ENCODE measurements around the gene PSAP. TPM values are rescaled to one million over a fixed set of nuclear protein-coding genes. Genes with fewer than 3 reads are reported as not detected.
A peak's percentile ranks its signal among the peaks of the same experiment; 100 is the strongest.

Gene PSAP
- polyA plus RNA-seq = 651 and 700 TPM in 2 replicates
- 597 and 644 TPM in 2 replicates for polyA minus RNA-seq

GRCh38 chr10:71850743-71851464 lies at the start of gene PSAP:
PSAP (minus strand) TSS chr10:71851251; CDS start chr10:71851221, 30 bp downstream.
- H3K27ac ChIP-seq (ENCODE audit: low read length) = peak within 1 kb of the TSS; percentile 98

More at GRCh38 chr10:71850743-71851464, at the start of gene PSAP:
- H3K4me3 ChIP-seq (ENCODE audit: low read length) = peak within 1 kb of the TSS; percentile 100
- no peaks in the 10 kb centered on the region for H3K27me3 ChIP-seq (ENCODE audit: insufficient read depth, low read depth, low read length)
- TF ChIP-seq RAD21 (conservative IDR thresholded peaks at IDR 0.05) (peak; percentile 51), REST (IDR thresholded peaks at IDR 0.05; ENCODE audit: borderline replicate concordance) (peak; percentile 92), EP300 (conservative IDR thresholded peaks at IDR 0.05; ENCODE audit: poor library complexity, severe bottlenecking) (peak; percentile 28), POLR2AphosphoS5 (IDR thresholded peaks at IDR 0.05) (peak; percentile 100), MXI1 (conservative IDR thresholded peaks at IDR 0.05; ENCODE audit: poor library complexity, severe bottlenecking) (peak; percentile 89), CTCF (IDR thresholded peaks at IDR 0.05; ENCODE audit: poor library complexity, severe bottlenecking) (peak; percentile 36), EZH2 (IDR thresholded peaks at IDR 0.05; ENCODE audit: borderline replicate concordance, insufficient read depth, low read length, poor library complexity, severe bottlenecking) (no peak), SMC3 (conservative IDR thresholded peaks at IDR 0.05; ENCODE audit: poor library complexity) (peak; percentile 53), TAF1 (IDR thresholded peaks at IDR 0.05; ENCODE audit: low read depth) (peak; percentile 96)
- peaks cover 3% of the 10 kb centered on the region for H3F3A ChIP-seq (ENCODE audit: insufficient read depth, low read length, poor library complexity, severe bottlenecking)
- H3K36me3 ChIP-seq (ENCODE audit: insufficient read depth, low read length) = no peaks in the 10 kb centered on the region
- H4K20me1 ChIP-seq (ENCODE audit: insufficient read depth) = peaks cover 6% of the 10 kb centered on the region
- H3K9ac ChIP-seq (ENCODE audit: low read length) = peak within 1 kb of the TSS; percentile 98
- H3K9me2 ChIP-seq (ENCODE audit: insufficient read depth, low read length) = no peaks in the 10 kb centered on the region
- H3K9me3 ChIP-seq (ENCODE audit: low read length) = no peaks in the 10 kb centered on the region
- H2AFZ ChIP-seq (ENCODE audit: low read depth, low read length) = peak within 1 kb of the TSS; percentile 76
- peaks cover 51% of the 10 kb centered on the region for H3K79me2 ChIP-seq (replicated peaks; ENCODE audit: insufficient read depth, low read length)
- H3K4me2 ChIP-seq (ENCODE audit: low read length) = peak within 1 kb of the TSS; percentile 86

All from neural cell (in vitro differentiated cells).